ENCODE data around the gene PHACTR3.

PHACTR3 gene

DNA sequence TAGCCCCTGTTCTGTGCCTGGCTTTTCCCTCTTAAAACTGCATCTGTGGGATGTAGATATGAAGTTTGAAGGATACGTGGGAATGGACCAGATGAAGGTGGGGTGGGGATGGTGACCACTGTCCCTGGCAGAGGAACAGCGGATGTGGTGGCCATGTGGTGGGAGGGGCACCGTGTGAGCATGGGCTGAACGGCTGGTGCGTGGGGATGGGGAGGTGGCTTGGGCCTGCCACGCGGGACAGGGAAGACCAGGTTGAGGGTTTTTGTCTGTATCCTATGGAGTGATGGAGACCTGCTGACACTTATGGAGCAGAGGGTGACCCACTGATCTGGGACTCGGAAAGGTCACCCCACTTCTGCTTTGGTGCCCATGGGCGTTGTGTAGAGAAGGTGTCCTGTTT is 19.2 kb downstream of the PHACTR3 start:
- DNase-seq = no peak

DNA sequence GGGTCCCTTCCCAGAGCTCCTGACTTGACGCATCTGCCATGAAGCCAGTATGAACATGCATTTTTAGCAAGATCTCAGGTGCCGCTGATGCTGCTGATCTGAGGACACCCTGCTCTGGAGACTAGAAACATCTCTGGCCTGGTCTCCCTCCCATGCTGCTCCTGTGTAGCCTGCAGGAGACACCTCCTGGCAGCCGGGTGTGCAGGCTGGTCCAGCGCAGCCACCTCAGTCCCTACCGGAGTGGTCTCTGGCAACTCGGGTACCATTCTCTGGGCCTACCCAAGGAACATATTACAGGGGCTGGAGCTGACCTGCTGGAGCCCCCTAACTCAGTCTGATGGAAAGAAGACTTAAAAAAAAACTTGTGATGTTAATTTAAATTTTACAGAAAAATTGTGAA is 20.1 kb downstream of the PHACTR3 start:
- DNase-seq = no peak

DNA sequence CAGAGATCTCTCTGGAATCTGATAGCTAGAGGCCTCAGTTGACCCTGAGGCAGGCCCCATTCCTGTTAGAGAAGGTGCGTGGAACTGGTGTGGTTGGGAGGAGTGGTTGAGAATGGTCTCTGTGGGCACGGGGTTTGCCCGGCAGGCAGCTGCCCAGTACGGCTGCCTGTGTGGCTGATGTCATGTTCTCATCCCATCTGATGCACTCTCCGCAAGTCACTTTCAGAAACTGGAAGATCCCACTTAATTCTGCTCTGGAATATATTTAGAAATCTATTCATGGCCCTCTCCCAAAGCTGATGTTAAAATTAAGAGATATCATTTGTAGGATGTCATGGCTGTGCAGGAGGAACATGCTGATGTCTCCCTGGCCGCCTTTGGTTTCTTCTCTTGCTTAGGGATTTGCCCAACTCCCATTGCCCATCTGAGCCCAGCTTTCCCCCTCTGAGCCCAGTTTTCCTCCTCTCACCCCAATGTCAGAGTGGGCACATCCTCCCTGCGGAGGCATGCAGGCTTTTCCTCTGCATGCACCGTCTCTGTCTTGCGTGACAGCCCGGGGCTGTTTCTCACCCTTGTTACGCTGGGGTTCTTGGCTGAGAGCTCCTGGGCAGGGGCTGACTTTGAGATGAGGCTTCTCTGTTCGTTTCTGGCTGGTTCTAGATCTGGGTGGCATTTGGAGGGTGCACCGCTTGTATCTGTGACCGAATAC is 21.0 kb downstream of the PHACTR3 start:
- no peak for DNase-seq

DNA sequence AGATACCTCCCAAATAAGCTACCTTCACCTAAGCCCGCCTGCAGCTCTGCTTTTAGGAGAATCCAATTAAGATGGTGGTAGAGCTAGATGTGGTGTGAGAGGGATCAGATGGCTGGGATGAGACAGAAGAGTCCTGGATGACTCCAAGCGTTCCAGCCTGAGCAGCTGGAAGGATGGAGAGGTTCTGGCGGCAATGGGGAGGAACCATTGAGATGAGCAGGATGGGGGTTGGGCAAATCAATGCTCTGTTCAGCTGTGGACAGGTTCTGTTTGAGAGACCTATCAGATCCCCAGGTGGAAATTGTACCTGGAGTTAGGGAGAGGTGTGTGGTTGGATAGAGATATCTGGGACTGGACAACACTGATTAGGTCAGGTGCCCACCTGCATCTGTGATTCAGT is 23.0 kb downstream of the PHACTR3 start:
- no peak for DNase-seq

DNA sequence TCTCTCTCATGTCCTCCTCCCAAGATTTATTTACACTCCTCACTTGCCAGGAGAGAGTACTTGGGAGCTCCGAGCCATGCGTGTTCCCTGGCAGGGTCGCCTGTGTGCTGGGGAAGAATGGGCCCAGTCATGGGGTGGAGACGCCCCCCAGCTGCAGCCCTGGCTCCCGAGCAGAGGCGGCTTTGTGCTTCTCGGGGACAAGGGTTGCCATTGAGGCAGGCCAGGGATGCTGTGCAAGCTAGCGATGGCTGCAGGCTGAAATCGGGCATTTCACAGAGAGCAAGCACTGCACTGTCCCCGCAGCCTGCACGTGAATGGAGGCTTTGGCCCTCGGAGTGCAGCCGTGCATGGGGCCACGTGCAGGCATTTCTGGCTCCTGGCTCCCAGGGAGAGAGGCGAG is 23.8 kb downstream of the PHACTR3 start:
- no peak for DNase-seq

DNA sequence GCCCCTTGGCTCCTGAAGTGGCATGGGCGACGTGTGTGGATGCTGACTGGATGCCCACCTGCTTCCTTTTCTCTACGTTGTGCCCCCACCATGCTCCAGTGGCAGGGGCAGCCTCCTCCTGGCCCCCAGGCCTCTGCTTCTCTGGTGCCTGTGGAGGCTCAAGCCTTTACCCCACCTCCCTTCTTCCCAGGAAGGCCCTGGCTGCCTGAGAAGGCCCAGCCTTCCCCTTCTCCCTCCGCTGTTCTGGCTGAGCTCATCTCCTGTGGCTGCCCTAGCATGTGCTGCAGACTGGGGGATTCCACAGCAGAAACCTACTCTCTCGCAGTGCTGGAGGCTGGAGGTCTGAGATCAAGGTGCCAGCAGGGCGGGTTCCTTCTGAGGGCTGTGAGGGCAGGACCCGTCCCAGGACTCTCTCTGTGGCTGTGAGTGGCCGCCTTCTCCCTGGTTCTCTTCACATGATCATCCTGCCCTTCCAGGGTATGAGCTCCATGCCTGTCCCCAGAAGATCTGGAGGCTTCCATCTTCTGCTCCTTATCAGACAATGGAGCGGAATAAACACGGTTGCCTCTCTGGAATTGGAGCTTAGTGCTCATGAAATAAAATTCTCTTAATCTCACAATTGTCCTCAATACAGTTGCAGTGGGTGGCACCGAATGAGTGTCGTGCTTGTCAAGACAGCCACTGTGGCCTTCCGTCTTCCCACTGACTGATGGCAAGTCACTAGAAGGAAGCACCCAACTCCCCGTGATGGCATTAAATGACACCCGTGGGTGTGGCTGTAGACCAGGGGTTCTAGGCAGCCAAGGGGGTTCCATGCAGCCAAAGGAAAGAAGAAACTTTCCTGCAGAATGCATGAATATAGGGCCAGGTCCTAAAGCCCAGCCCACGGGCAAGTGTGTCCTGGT is 25.1 kb downstream of the PHACTR3 start:
- DNase-seq = no peak

DNA sequence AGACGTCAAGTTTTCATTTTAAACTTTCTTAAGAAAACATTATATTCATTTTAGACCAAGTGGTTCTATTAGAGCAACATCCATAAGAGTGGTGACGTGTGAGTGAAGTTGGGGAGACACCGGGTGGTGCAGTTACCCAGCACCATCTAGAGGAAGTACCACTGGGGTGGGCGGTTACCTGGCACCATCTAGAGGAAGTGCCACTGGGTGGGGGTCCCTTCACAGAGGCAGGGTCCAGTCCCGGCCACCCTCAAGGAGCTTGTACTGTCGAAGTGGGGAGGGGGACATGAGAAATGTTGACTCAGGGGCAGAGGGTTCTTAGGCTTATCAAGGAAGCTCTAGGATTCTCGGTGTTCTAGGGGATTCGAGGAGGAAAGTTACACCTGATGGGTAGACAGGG is 26.2 kb downstream of the PHACTR3 start:
- no peak for DNase-seq

DNA sequence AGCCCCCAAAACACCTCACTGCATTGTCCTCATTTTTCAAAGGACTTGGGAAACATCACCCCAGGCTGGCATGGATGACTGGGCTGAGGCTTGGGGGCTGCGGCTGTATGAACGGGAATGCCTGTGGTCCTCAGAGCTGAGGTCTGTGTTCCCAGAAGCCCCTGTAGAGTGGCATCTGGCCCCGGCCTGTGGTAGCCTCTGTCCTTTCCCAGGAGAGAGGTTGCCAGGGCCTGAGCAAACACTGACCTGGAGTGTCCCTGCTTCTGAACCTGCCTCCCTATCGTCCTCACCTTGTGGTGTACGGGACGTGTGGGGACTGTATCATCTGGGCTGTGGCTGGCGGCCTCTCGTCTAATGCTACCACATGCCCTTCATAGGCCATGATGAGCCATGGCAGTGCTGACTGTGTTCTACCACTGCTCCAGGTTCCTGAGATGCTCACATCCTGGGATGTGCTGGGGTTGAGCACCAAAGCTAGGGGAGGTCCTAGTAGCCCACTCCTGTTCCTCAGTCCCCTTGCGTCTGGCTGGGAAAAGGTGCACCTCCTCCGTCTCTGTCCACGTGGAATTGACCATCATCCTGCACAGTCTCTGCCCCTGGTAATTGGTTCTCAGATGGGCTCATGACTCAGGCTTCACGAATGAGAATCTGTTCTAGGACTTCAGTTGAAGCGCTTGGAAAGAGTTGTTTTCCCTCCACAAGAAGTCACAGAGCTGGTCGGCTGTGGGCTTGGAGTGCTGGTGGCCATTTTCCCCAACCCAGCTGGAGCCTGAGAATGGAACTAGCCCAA is 27.6 kb downstream of the PHACTR3 start:
- DNase-seq = no peak

DNA sequence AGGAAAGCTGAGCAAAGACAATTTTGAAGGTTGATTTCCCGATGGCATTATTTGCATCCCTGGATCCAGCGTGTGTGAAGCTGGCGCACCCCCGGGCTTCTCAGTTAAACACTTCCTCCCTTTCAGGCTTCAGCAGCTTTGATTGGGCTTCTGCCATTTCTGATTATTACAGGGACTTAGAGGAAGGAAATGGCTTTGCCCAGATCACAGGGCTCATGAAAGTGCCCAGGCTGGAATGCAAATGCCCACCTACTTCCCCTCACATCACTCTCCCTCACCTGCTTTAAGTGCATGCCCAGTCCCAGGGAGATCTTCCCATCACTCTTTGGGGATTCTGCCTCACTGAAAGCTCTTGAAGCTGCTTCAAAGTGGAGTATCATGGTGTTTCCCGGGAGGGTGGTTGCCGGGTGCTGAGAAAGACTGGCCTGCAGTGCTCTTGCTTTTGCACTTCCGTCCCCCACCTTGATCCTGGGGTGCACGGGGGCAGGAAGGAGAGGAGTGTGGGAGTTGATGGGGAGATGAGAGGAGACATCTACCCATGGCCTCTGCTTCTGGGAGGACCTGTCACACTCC is 28.3 kb downstream of the PHACTR3 start:
- no peak for DNase-seq

DNA sequence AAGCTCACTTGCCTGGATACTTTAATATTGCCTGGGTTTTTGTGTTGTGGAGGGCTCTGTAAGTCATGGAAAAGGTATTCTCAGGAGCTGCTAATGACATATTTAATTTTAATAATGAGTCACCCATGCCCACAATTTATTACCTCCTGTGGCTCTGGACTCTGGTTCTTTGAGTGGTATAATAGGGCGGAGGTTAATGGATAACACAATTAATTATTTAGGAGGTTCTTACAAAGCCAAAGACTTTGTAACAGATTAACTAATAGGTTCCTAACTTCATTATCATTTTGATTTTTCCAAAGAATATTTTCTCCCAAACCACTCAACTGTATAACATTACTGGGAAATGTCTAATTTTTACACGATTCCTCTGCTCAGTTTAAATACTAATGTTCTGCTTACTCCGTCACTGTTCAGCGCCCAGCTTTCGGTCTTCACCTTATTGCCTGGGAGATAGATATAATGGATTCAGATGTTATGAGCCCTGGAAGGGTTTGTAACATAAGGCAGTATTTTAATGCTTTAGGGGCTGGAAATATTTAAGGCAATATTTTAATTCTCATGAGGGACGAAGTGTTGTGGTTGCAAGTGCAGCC is 29.4 kb downstream of the PHACTR3 start:
- DNase-seq = no peak

DNA sequence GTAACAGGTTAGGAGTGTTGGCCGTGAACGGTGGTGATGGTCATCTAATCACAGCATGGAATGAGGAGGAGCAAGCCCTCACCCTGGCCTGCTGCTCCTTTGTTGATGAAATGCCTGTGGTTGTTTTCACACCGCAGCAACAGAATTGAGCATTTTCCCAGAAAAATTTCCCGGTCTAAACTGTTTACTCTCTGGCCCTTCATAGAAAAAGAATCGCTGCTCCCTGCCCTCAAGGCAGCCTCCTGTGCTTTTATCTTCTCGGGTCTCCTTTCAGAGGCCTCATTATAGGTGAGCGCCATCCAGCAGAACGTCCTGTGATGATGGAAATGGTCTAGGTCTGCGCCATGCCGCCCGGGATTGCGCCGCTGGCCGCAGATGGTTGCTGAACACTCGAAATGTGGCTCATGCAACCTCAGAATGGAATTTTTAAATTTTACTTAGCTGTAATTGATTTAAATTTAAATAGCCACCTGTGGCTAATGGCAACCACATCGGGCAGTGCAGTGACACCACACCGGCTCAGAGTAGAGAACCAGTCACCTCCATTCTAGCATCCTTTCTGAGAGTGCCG is 30.2 kb downstream of the PHACTR3 start:
- DNase-seq = no peak

DNA sequence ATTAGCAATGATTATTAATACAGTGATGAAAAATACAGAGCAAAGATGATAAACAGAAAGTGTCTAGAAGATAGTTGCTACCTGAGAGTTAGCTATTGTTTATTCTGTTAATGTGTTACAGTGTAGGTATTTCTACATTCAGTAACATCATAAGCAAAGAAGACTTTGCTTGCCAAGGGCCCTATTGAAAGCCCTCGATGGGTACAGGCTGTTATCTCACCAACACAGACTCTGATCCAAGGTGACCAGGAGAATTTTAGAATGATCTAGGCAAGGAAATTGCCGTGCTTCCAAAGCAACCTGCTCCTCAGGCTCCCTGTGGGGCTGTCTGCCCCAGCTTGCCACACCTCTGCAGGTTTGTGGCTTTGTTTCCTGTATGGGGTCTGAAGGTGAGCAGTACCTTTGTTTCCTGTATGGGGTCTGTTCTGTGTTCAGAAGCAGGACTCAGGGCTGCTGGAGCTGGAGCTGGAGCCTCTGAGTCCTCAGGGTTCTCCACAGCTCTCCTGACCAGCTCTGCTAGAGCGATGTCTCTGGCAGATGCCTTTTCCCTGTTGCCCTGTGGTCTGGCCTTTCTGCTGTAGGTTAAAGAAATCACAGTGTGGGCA is 32.5 kb downstream of the PHACTR3 start:
- no peak for DNase-seq

DNA sequence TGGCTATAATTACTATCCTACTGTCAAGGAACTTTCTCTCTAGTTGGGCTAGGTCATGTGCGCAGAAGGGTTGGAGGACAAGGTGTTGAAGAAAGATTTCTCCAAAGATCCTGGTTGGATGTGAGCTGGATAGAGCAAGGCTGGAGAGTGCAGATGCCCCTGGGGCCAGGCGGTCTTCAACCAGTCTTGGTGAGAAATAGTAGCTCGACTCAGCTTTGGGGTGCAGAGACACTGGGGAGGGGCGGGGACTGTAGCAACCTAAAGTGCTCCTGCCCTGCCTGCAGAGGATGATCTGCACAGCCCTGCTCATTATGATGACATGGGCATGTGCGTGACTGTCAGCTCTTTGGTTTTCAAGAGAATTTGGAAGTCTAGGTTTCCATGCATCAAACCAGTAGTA is 35.9 kb downstream of the PHACTR3 start:
- DNase-seq = no peak

DNA sequence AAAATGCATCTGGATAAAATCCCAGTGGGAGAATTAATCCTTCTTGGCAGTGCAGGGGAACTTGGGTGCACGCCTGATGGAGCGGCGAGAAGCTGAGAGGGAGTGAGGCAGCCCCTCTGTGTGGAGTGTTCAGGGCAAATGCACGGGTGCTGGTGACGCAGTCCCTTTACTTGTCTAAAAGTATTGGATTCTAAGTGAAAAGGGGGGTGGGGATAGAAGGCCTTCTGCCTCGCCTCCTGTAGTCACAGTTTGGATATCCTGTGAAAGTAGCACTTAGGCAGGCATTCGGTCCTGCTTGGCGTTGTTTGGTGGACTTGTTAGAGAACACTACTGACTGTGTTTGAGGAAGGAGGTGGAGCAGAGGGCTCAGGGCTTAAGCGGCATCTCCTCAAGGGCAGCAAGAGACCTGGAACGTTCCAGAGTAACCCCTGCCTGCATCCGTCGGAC is 39.3 kb downstream of the PHACTR3 start:
- DNase-seq = no peak

DNA sequence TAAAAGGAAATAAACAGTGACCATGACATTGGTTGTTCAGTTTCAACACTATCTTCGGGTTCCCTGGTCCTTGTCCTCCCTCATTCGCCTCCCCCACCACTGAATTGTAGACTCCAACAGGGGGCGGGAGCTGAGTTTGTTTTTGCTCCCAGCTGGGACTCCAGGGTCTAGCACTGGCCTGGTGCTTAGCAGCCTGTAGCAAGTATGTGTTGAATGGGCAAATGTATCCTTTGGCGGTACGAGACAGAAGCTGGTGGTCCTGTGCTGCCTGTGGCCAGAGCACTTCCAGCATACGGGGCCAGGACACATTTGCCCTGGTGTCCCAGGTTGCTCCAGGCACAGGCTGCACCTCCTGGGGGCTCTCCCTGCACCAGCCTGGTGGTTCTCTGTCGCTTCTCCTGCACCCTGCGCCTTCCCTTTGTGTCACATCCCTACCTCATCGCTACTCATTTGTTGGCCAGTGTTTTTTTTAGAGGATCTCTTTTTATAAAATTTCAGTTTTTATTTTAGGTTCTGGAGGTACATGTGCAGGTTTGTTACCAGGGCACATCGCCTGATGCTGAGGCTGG is 40.1 kb downstream of the PHACTR3 start:
- no peak for DNase-seq

DNA sequence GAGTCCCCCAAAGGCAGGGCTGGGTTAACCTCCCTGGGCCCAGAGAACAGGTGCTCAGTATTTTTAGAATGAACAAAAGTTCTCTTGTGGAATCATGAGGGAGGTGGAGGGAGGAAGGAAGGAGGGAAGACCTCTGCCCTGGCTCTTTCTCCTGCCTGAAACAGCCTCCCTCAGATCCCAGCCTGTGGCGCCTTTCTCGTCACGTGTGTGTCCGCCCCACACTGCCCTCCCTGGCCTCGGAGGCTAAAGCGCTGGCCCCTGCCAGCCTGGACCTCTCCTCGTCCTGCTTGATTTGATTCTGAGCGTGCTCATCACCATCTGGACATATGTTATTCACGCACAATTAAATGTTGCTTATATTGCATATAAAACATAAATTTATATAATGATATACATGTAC is 40.9 kb downstream of the PHACTR3 start:
- DNase-seq = no peak

DNA sequence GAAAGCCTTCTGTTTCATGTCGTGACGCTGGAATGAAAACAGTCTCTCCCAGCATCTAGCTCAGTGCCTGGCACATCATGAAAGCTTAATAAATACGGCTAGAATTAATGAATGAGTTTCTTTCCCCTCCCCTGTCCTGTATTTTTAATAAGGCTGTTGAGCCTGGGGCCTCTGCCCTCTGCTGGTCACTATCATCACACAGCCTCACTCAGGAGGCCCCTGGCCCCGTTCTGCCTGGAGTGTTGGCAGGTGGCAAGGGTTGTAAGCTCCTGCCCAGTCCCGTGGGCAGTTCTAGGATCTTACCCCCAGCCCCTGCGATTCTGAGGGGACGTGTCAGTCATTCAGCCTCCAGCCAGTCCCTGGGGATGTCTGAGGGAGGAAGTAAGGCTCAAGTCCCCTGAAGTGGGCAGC is 41.4 kb downstream of the PHACTR3 start:
- no peak for DNase-seq

DNA sequence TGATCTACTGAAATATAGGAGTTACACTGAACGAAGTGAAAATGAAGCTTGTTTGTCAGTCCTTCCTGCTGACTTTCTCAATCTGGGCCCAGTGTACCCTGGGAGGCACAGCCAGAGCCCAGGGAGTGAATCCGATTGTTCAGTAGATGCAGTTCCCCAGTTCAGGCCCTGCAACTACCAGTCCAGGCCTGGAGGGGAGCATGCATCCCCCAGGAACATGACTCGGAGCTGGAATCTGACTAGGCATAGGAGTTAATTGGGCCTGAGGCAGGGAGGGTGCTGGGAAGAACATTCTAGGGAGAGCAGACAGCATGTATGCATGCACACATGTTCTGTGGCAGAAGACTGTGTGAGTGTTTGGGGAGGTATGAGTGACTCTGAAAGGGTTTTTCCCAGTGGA is 42.1 kb downstream of the PHACTR3 start:
- DNase-seq = no peak

DNA sequence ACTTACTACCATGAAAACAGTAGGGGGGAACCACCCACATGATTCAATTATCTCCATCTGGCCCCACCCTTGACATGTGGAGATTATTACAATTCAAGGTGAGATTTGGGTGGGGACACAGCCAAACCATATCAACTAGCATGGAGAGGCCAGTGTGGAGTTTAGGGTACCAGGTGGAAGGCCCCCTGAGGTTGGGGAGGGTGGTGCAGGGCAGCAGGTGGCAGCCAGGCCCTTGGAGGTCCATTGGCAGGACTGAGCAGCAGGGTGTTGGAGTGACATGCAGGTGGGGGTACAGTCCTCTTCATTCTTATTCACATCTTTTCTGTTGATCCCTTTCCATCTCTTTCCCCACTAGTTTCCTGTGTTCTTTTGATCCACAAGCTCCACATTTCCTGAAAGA is 42.9 kb downstream of the PHACTR3 start:
- no peak for DNase-seq

DNA sequence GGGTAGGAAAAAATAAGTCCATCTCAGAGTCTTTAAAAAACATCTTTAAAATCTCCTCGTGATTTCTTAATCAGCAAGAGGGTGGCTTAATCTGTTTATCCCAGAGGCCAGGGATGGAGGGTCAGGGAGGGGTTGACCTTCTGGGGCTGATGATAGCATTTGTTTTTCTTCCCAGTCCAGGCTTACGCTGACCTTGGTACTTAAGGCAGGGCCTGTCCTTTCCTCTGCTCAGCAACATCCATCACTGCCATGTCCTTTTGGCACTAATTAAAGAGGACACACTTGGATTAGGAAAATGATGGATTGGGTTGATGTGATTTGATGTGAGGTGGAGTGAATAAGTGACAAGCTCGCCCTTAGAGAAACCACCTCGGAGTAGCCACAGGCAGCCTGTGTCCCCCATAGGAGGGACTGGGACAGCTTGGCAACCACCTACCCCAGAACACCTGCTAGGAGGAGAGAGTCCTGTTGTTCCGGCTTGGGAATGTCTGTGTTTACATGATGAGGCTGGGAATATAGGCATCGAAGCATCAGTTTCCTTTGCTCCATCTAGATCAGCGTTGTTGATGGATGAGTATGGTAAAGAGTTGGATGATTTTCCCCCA is 44.2 kb downstream of the PHACTR3 start:
- no peak for DNase-seq

DNA sequence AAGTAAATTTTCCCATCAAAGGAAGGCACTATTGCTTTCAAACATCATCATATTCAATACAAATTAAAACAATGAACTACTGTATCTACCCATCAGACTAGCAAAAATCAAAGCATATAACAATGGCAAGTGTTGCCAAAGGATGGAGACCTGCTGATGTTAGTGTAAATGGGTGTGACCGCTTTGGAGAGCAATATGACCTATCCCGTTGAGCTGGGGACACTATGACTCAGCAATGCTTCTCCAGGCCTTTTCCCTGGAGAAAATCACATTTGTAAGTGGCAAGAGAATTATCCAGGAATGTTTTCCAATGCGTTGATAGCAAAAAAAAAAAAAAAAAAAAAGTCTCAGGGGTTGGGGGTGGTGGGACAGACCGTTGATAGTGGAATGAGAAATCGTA is 46.1 kb downstream of the PHACTR3 start:
- DNase-seq = no peak

Data from NCI-H1436 treated with DMSO at 0.1 percent for 48 hours (cell line).